ENCODE results near the gene NISCH.

Gene NISCH

DNA sequence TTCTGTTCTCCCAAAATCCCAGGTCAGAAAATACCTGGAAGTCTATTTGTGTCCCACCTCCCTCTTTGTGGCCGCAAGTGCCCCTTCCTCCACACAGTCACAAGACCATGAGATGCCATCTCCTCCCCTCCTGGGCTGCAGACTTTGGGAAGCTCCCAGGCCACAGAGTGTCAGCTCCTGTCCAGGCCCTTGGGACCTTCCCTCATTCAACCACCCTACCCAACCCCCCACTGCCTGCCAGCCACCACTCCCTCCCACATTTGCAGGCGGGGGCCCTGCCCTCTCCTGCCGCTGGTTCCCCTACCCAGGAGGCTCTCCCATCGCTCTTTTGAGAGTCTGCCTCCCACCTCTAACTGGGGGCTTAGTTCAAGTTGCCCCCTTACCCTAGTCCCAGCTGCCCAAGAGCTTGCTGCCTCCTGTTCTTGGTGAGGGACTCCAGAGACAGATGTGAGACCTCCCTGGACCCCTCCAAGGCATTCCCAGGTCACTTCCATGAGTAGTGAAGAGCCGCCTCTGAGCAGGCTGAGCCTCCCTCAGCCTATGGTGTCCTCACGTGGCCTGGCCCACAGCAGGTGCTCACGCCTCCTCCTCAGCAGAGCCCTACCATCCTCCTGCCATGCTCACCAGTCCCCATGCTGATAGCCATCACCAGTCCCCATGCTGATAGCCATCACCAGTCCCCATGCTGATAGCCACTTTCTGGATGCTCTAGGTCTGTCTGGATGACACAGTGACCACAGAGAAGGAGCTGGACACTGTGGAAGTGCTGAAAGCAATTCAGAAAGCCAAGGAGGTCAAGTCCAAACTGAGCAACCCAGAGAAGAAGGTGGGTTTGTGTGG lies 23.9 kb downstream of the NISCH start:
- H3K27ac ChIP-seq = peak overlapping the region; percentile 91
- ChIA-PET POLR2A (ENCODE audit: low non-redundant PET) (no interaction called here), CTCF (interaction anchor here (0.6 kb wide), 1 partner anchor 414 kb away, joined by 3 read pairs; no protein-coding TSS in a partner anchor)
- DNase-seq (ENCODE audit: low spot score) = no peak
- TF ChIP-seq, protein P1, sequence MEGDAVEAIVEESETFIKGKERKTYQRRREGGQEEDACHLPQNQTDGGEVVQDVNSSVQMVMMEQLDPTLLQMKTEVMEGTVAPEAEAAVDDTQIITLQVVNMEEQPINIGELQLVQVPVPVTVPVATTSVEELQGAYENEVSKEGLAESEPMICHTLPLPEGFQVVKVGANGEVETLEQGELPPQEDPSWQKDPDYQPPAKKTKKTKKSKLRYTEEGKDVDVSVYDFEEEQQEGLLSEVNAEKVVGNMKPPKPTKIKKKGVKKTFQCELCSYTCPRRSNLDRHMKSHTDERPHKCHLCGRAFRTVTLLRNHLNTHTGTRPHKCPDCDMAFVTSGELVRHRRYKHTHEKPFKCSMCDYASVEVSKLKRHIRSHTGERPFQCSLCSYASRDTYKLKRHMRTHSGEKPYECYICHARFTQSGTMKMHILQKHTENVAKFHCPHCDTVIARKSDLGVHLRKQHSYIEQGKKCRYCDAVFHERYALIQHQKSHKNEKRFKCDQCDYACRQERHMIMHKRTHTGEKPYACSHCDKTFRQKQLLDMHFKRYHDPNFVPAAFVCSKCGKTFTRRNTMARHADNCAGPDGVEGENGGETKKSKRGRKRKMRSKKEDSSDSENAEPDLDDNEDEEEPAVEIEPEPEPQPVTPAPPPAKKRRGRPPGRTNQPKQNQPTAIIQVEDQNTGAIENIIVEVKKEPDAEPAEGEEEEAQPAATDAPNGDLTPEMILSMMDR (conservative IDR thresholded peaks at IDR 0.05; ENCODE audit: low read depth) = no peak

- H3K27ac ChIP-seq = peak overlapping the region; percentile 91
- ChIA-PET POLR2A (ENCODE audit: low non-redundant PET) (no interaction called here), CTCF (interaction anchor here (0.6 kb wide), 1 partner anchor 388 kb away, joined by 3 read pairs; no protein-coding TSS in a partner anchor)
- TF ChIP-seq, protein P1 (conservative IDR thresholded peaks at IDR 0.05; ENCODE audit: low read depth) = no peak
- DNase-seq (ENCODE audit: low spot score) = no peak
These were observed 24.6 kb downstream of the NISCH start for GRCh38 chr3:52479877-52480575.

DNA sequence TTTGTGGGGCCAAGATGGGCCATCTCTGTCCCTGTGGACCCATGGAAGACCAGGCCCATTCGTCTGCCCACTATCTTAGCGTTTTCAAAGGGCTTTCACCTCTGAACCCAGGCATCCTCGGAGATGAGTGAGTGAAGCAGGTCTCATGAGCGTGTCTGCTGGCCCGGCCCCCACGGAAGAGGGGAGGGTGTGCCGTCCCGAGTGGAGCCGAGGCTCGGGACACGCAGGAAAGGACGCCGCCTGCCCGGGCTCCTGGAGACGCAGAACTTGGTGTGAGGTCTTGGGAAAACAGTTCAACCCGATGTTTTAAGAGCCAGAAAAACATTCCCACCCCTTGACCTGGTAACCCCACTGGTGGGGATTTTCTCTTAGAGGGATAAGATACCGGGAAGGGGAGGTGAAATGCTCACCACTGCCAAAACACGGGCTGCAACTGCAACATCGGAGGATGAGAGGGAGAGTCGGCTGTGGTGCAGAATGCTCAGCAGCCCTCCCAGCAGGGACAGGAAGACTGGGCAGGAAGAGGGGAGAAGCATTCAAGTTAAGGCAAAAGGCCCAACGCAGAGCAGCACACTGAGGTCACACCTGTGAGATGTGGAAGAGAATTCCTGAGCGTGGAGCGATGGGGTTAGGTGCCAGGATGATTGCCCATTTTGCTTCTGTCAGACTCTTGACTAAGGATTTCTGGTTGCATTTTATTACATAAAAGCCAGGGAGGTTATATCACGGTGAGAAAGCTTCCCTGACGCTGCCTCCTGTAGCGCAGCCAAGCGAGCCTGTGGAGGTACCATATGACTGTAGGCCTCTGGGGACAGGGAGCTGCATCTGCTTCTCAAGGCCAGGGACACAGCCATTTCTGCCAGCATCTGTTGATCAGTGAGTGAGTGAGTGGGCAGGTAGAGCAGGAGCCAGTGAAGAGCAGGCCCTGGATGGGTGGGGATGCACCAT lies 25.6 kb downstream of the NISCH start:
- DNase-seq (ENCODE audit: low spot score) = no peak
- CTCF ChIA-PET = interaction anchor here (0.5 to 0.6 kb wide), 2 partner anchors 210 to 389 kb away, joined by 3 read pairs; no protein-coding TSS in a partner anchor
- H3K27ac ChIP-seq = peak overlapping the region; percentile 91
- TF ChIP-seq, protein P1 (conservative IDR thresholded peaks at IDR 0.05; ENCODE audit: low read depth) = no peak
- POLR2A ChIA-PET (ENCODE audit: low non-redundant PET) = no interaction called here

DNA sequence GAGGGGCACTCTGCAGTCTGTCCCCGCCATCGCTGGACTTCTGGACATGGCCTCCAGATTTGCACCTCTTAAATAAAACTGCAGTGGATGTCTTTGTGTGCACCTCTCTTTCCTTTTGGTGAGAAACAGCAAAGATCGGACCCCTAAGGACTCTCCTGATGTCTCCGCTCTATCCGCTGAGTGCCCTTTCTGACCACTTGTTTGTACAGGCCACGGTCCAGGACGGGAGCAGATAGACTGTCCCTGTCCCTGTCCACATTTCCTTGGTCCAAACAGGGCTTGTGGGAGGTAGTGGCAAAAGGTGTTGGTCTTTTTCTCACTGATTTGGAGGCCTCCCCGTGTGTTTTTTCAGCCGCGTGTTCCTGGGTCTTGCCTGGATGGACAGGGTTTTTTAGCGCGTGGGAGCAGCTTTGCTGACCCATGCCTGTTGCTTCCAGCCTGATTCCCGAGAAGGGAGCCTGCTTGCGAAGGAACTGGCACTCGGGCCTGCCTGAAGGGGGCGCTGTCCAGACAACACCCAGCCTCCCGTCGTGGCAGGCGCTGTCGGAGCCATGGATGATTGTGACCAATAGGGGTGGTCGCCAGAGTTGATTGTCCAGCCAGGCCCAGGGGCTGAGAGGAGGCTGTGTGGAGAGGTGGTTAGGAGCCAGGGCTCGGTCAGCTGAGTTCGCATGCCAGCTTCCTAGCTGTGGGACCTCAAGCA lies 26.6 kb downstream of the NISCH start:
- ChIA-PET POLR2A (ENCODE audit: low non-redundant PET) (no interaction called here), CTCF (interaction anchor here (0.5 to 0.6 kb wide), 2 partner anchors 120 to 211 kb away, joined by 3 to 4 read pairs; no protein-coding TSS in a partner anchor)
- peak overlapping the region; percentile 91 for H3K27ac ChIP-seq
- TF ChIP-seq, protein P1 (conservative IDR thresholded peaks at IDR 0.05; ENCODE audit: low read depth) = peak; percentile 28; the same call in 1 of the 2 replicates
- DNase-seq (ENCODE audit: low spot score) = no peak

GRCh38 chr3:52483081-52483480 lies 27.7 kb downstream of the NISCH start:
- POLR2A ChIA-PET (ENCODE audit: low non-redundant PET) = no interaction called here
- CTCF ChIA-PET = no interaction called here

More at GRCh38 chr3:52483081-52483480, 27.7 kb downstream of the NISCH start:
- DNase-seq (ENCODE audit: low spot score) = no peak
- TF ChIP-seq, protein P1 (conservative IDR thresholded peaks at IDR 0.05; ENCODE audit: low read depth) = no peak
- peak overlapping the region; percentile 91 for H3K27ac ChIP-seq

Measured in RWPE1 (cell line).